Loucy (cell line): ENCODE measurements around the gene ALCAM.

Experiments
- H2AFZ ChIP-seq: fragments of 200-600 bp; sonication (generic); 2 replicates; pipeline ENCODE4 v1.6.0; 2016; ENCODE audit warnings: antibody characterized with exemption, mild to moderate bottlenecking, low read length, moderate library complexity
- H3F3A ChIP-seq: fragments of 200-600 bp; 2 replicates; pipeline ENCODE4 v1.6.0; 2016; ENCODE audit warnings: antibody characterized with exemption, low read depth, mild to moderate bottlenecking
- H3K27me3 ChIP-seq: fragments of 200-600 bp; sonication (generic); 2 replicates; pipeline ENCODE4 v1.6.1; 2014; ENCODE audit warnings: low read length, mild to moderate bottlenecking; ENCODE audit not compliant: insufficient read depth, poor library complexity, severe bottlenecking
- H3K36me3 ChIP-seq: fragments of 200-600 bp; sonication (generic); 2 replicates; pipeline ENCODE4 v1.6.1; 2016; ENCODE audit warnings: low read length; ENCODE audit not compliant: insufficient read depth
- H3K4me1 ChIP-seq: fragments of 200-600 bp; sonication (generic); 2 replicates; pipeline ENCODE4 v1.5.1; 2014; ENCODE audit warnings: low read length, mild to moderate bottlenecking; ENCODE audit not compliant: insufficient read depth, poor library complexity, severe bottlenecking
- H3K4me2 ChIP-seq: fragments of 200-600 bp; sonication (generic); 2 replicates; pipeline ENCODE4 v1.6.0; 2014; ENCODE audit warnings: antibody characterized with exemption, low read length, low read depth, mild to moderate bottlenecking; ENCODE audit not compliant: poor library complexity, severe bottlenecking
- H3K4me3 ChIP-seq: fragments of 200-600 bp; sonication (generic); 2 replicates; pipeline ENCODE4 v1.5.1; 2014; ENCODE audit warnings: low read length, mild to moderate bottlenecking, mixed read lengths; ENCODE audit not compliant: poor library complexity, severe bottlenecking
- H3K79me2 ChIP-seq: fragments of 200-600 bp; sonication (generic); 2 replicates; pipeline ENCODE4 v1.6.1; 2014; ENCODE audit warnings: low read length; ENCODE audit not compliant: insufficient read depth
- H3K9ac ChIP-seq: fragments of 200-600 bp; sonication (generic); 2 replicates; pipeline ENCODE4 v1.6.0; 2014; ENCODE audit warnings: mild to moderate bottlenecking, low read depth, low read length, moderate library complexity; ENCODE audit not compliant: poor library complexity, severe bottlenecking
- H3K9me2 ChIP-seq: fragments of 200-600 bp; sonication (generic); replicated peaks from 2 replicates; pipeline ENCODE4 v1.6.1; 2016; ENCODE audit warnings: low read depth, low read length, mixed read lengths
- H3K9me3 ChIP-seq: fragments of 200-600 bp; sonication (generic); 2 replicates; pipeline ENCODE4 v1.6.1; 2014; ENCODE audit warnings: mild to moderate bottlenecking, antibody characterized with exemption, low read length, low read depth; ENCODE audit not compliant: insufficient read depth
- H4K20me1 ChIP-seq: fragments of 200-600 bp; sonication (generic); 2 replicates; pipeline ENCODE4 v1.6.0; 2014; ENCODE audit warnings: antibody characterized with exemption, low read length, mild to moderate bottlenecking; ENCODE audit not compliant: insufficient read depth, poor library complexity, severe bottlenecking
- CTCF ChIP-seq: fragments of 200-600 bp; sonication (generic); conservative IDR thresholded peaks from 2 replicates; pipeline ENCODE4 v1.5.1; 2014; ENCODE audit warnings: mild to moderate bottlenecking, antibody characterized with exemption, low read length
- EZH2phosphoT487 ChIP-seq: fragments of 200-600 bp; IDR thresholded peaks from 2 replicates; pipeline ENCODE4 v1.6.1; 2018; ENCODE audit warnings: antibody characterized with exemption, mild to moderate bottlenecking, moderate library complexity, borderline replicate concordance

ALCAM gene

GRCh38 chr3:105516972-105517371 is 150.3 kb downstream of the ALCAM start:
- no peaks in the 10 kb centered on the region for H3K79me2 ChIP-seq
- H3K27me3 ChIP-seq, result no peaks in the 10 kb centered on the region
- no peak overlapping the region for H3K9ac ChIP-seq
- no peak overlapping the region for H2AFZ ChIP-seq
- TF ChIP-seq CTCF (peak; percentile 30), EZH2phosphoT487 (no peak)
- no peak overlapping the region for H3K4me3 ChIP-seq
- no peaks in the 10 kb centered on the region for H3K9me3 ChIP-seq
- no peaks in the 10 kb centered on the region for H3F3A ChIP-seq
- H3K4me2 ChIP-seq, result no peak overlapping the region
- no peaks in the 10 kb centered on the region for H3K9me2 ChIP-seq
- H4K20me1 ChIP-seq, result no peaks in the 10 kb centered on the region
- H3K4me1 ChIP-seq, result no peaks in the 10 kb centered on the region
- H3K36me3 ChIP-seq, result no peaks in the 10 kb centered on the region

- TF ChIP-seq CTCF, result no peak
- no peak for TF ChIP-seq EZH2phosphoT487
- Histone ChIP-seq H3K4me1 (no peaks in the 10 kb centered on the region), H3K9me3 (no peaks in the 10 kb centered on the region), H3F3A (no peaks in the 10 kb centered on the region), H3K4me2 (no peak overlapping the region), H3K4me3 (no peak overlapping the region), H3K79me2 (no peaks in the 10 kb centered on the region), H3K9ac (no peak overlapping the region), H4K20me1 (no peaks in the 10 kb centered on the region), H2AFZ (no peak overlapping the region), H3K9me2 (no peaks in the 10 kb centered on the region), H3K27me3 (no peaks in the 10 kb centered on the region), H3K36me3 (no peaks in the 10 kb centered on the region)
Observed at GRCh38 chr3:105518203-105518602, 151.5 kb downstream of the ALCAM start.

GRCh38 chr3:105518806-105519418 is 152.2 kb downstream of the ALCAM start:
- H3K9me3 ChIP-seq, result no peaks in the 10 kb centered on the region
- H3F3A ChIP-seq, result no peaks in the 10 kb centered on the region
- H2AFZ ChIP-seq, result no peak overlapping the region
- no peak overlapping the region for H3K4me3 ChIP-seq
- H3K9ac ChIP-seq, result no peak overlapping the region
- H3K4me1 ChIP-seq, result no peaks in the 10 kb centered on the region
- no peaks in the 10 kb centered on the region for H3K9me2 ChIP-seq
- no peak for TF ChIP-seq EZH2phosphoT487
- peak; percentile 83 for TF ChIP-seq CTCF
- H3K79me2 ChIP-seq, result no peaks in the 10 kb centered on the region
- peak overlapping the region; percentile 29 for H3K4me2 ChIP-seq
- H3K36me3 ChIP-seq, result no peaks in the 10 kb centered on the region
- no peaks in the 10 kb centered on the region for H4K20me1 ChIP-seq
- H3K27me3 ChIP-seq, result no peaks in the 10 kb centered on the region
